ENCODE data around the gene CLMN. TPM values are rescaled to one million over a fixed set of nuclear protein-coding genes. Genes with fewer than 3 reads are reported as not detected.

Gene CLMN
- total and polyA plus RNA-seq, 10 of the 15 experiments (the other 5 are each of a cell fraction or from before 2014, with no cell fraction given) = 7.8 to 49.3 (median 18.5) TPM

GRCh38 chr14:95289323-95290010 is 30.2 kb downstream of the CLMN start:
- no peak for ATAC-seq
- BruUV-seq (replicated peaks) = no TSS peak
- no peaks in the 10 kb centered on the region for H3K27me3 ChIP-seq (replicated peaks in 1 of 2; ENCODE audit: control insufficient read depth in 2 of 2, insufficient read depth in 2 of 2, low read length in 1 of 2)
- ChIA-PET POLR2A (no interaction called here), CTCF (no interaction called here), SMC1A (ENCODE audit: uncharacterized antibody, unreplicated experiment) (interaction anchor here (1.0 to 1.5 kb wide), 3 partner anchors 9 to 69 kb away, joined by 3 read pairs; no protein-coding TSS in a partner anchor), RAD21 (ENCODE audit: unreplicated experiment) (no interaction called here)
- no peak overlapping the region for H2AFZ ChIP-seq (ENCODE audit: control insufficient read depth, low read depth, low read length)
- no peak overlapping the region for H3K4me2 ChIP-seq (ENCODE audit: control insufficient read depth, insufficient read depth)
- H3K9me3 ChIP-seq (replicated peaks; ENCODE audit: control insufficient read depth, insufficient read depth, low read length) = no peaks in the 10 kb centered on the region; the same call in 2 of the 3 replicates
- H3K27ac ChIP-seq (ENCODE audit: control insufficient read depth, insufficient read depth) = no peak overlapping the region
- WGBS (ENCODE audit: insufficient coverage, insufficient replicate concordance, low lambda C conversion rate, missing lambda C conversion rate) = 69% methylated on average over 6 of the region's 6 CpGs
- no peak overlapping the region for H3K4me3 ChIP-seq
- intact Hi-C loops (cut with micrococcal nuclease; ENCODE audit: unreplicated experiment) (no loop called here), in situ Hi-C loops (cut with MboI) (no loop called here)
- peaks cover 0 to 2% of the 10 kb centered on the region in 2 experiments; a peak in 1 of 4 replicates for H3K36me3 ChIP-seq (ENCODE audit: control insufficient read depth in 2 of 2, insufficient read depth in 2 of 2, low read length in 1 of 2)
- FAIRE-seq = no peak
- H3K79me2 ChIP-seq (ENCODE audit: control insufficient read depth, insufficient read depth, low read length) = no peaks in the 10 kb centered on the region
- no peak for TF ChIP-seq TCF7 (IDR thresholded peaks at IDR 0.05; ENCODE audit: borderline replicate concordance)
- no peak overlapping the region for H3K9ac ChIP-seq (ENCODE audit: control insufficient read depth, insufficient read depth, low read length)
- H4K20me1 ChIP-seq (ENCODE audit: control insufficient read depth, insufficient read depth) = no peaks in the 10 kb centered on the region
- H3K4me1 ChIP-seq (ENCODE audit: control insufficient read depth, insufficient read depth, low read length) = 0 out of 2 replicates have a peak, but pooled peaks cover 3% of the 10 kb centered on the region
- DNase-seq (ENCODE audit: low read depth, low spot score) = no peak

- ATAC-seq (no peak), DNase-seq (ENCODE audit: low read depth, low spot score) (no peak), FAIRE-seq (no peak)
- intact Hi-C loops (cut with micrococcal nuclease; ENCODE audit: unreplicated experiment) = no loop called here
- Histone ChIP-seq H3K9ac (ENCODE audit: control insufficient read depth, insufficient read depth, low read length) (no peak overlapping the region), H3K79me2 (ENCODE audit: control insufficient read depth, insufficient read depth, low read length) (no peaks in the 10 kb centered on the region), H2AFZ (ENCODE audit: control insufficient read depth, low read depth, low read length) (no peak overlapping the region), H3K9me3 (replicated peaks; ENCODE audit: control insufficient read depth, insufficient read depth, low read length) (no peaks in the 10 kb centered on the region; the same call in 2 of the 3 replicates), H3K4me1 (ENCODE audit: control insufficient read depth, insufficient read depth, low read length) (0 out of 2 replicates have a peak, but pooled peaks cover 3% of the 10 kb centered on the region), H4K20me1 (ENCODE audit: control insufficient read depth, insufficient read depth) (no peaks in the 10 kb centered on the region), H3K27me3 (replicated peaks in 1 of 2; ENCODE audit: control insufficient read depth in 2 of 2, insufficient read depth in 2 of 2, low read length in 1 of 2) (no peaks in the 10 kb centered on the region), H3K4me3 (no peak overlapping the region), H3K4me2 (ENCODE audit: control insufficient read depth, insufficient read depth) (no peak overlapping the region), H3K27ac (ENCODE audit: control insufficient read depth, insufficient read depth) (no peak overlapping the region), H3K36me3 (ENCODE audit: control insufficient read depth in 2 of 2, insufficient read depth in 2 of 2, low read length in 1 of 2) (peaks cover 0 to 2% of the 10 kb centered on the region in 2 experiments; a peak in 1 of 4 replicates)
- BruUV-seq (replicated peaks) = no TSS peak
- ChIA-PET RAD21 (ENCODE audit: unreplicated experiment) (no interaction called here), POLR2A (no interaction called here), SMC1A (ENCODE audit: uncharacterized antibody, unreplicated experiment) (no interaction called here), CTCF (no interaction called here)
- in situ Hi-C loops (cut with MboI) = no loop called here
- WGBS (ENCODE audit: insufficient coverage, insufficient replicate concordance, low lambda C conversion rate, missing lambda C conversion rate) = 68% methylated on average over 5 of the region's 5 CpGs
- TF ChIP-seq EP300 (IDR thresholded peaks at IDR 0.05; ENCODE audit: borderline replicate concordance in 1 of 2, control insufficient read depth in 1 of 2, low read depth in 2 of 2, low read length in 2 of 2) = no peak
- no peak for TF ChIP-seq ZNF217 (IDR thresholded peaks at IDR 0.05)
- TF ChIP-seq POLR2A (IDR thresholded peaks at IDR 0.05; ENCODE audit: low read depth, low read length) = no peak
- TF ChIP-seq CTCF (IDR thresholded peaks at IDR 0.05 in 2 of 3, conservative IDR thresholded peaks at IDR 0.05 in 1 of 3; ENCODE audit: control insufficient read depth in 2 of 3, extremely low read depth in 1 of 3, insufficient read depth in 1 of 3, low read depth in 3 of 3, low read length in 3 of 3) = no peak
- no peak for TF ChIP-seq CEBPZ (IDR thresholded peaks at IDR 0.05; ENCODE audit: low read depth, low read length)
- no peak for TF ChIP-seq SKIL (IDR thresholded peaks at IDR 0.05; ENCODE audit: low read depth, poor library complexity, severe bottlenecking)
Observed at GRCh38 chr14:95288672-95289322, 30.9 kb downstream of the CLMN start.

Measured in GM12878 (cell line).